Measurements from ENCODE around the gene CPT1C.
"Not testable (repeated sequence)": the region's sequence is repeated elsewhere in the genome, so short reads cannot be mapped to it uniquely, and the experiment has no call there.

The CPT1C gene

GRCh38 chr19:49700563-49700962 is 9.6 kb downstream of the CPT1C start:
- H3K27ac Mint-ChIP-seq = no peak overlapping the region
- ATAC-seq = peak; percentile 39
- H3K9me3 Mint-ChIP-seq = no peaks in the 10 kb centered on the region
- no peaks in the 10 kb centered on the region for H3K4me1 Mint-ChIP-seq
- no peak overlapping the region for H3K4me3 Mint-ChIP-seq
- no peaks in the 10 kb centered on the region for H3K36me3 Mint-ChIP-seq
- H3K27me3 Mint-ChIP-seq = peaks cover 19% of the 10 kb centered on the region

GRCh38 chr19:49701271-49701786 is 10.4 kb downstream of the CPT1C start:
- no peak overlapping the region for H3K4me3 Mint-ChIP-seq
- no peak overlapping the region for H3K27ac Mint-ChIP-seq
- H3K36me3 Mint-ChIP-seq = no peaks in the 10 kb centered on the region
- peak; percentile 37 for ATAC-seq
- H3K27me3 Mint-ChIP-seq = peaks cover 19% of the 10 kb centered on the region
- no peaks in the 10 kb centered on the region for H3K4me1 Mint-ChIP-seq
- H3K9me3 Mint-ChIP-seq = no peaks in the 10 kb centered on the region

GRCh38 chr19:49704888-49705642 is 14.1 kb downstream of the CPT1C start:
- no peak overlapping the region for H3K4me3 Mint-ChIP-seq
- no peaks in the 10 kb centered on the region for H3K4me1 Mint-ChIP-seq
- peaks cover 34% of the 10 kb centered on the region for H3K27me3 Mint-ChIP-seq

GRCh38 chr19:49705919-49706318 is 15.0 kb downstream of the CPT1C start:
- Mint-ChIP-seq H3K36me3 (peaks cover 5% of the 10 kb centered on the region), H3K4me1 (no peaks in the 10 kb centered on the region), H3K27me3 (peaks cover 32% of the 10 kb centered on the region), H3K9me3 (no peaks in the 10 kb centered on the region), H3K4me3 (no peak overlapping the region), H3K27ac (no peak overlapping the region)
- ATAC-seq = no peak

More at GRCh38 chr19:49704888-49705642, 14.1 kb downstream of the CPT1C start:
- peaks cover 1% of the 10 kb centered on the region for H3K36me3 Mint-ChIP-seq
- H3K9me3 Mint-ChIP-seq = no peaks in the 10 kb centered on the region
- no peak overlapping the region for H3K27ac Mint-ChIP-seq
- ATAC-seq = no peak

GRCh38 chr19:49710372-49710951 is 19.5 kb downstream of the CPT1C start:
- H3K9me3 Mint-ChIP-seq = no peaks in the 10 kb centered on the region
- H3K4me3 Mint-ChIP-seq = no peak overlapping the region
- H3K4me1 Mint-ChIP-seq = no peaks in the 10 kb centered on the region
- peaks cover 39% of the 10 kb centered on the region for H3K27me3 Mint-ChIP-seq
- peaks cover 5% of the 10 kb centered on the region for H3K36me3 Mint-ChIP-seq
- H3K27ac Mint-ChIP-seq = no peak overlapping the region
- no peak for ATAC-seq

GRCh38 chr19:49712397-49712859 is 21.5 kb downstream of the CPT1C start:
- Mint-ChIP-seq H3K9me3 (no peaks in the 10 kb centered on the region), H3K27ac (no peak overlapping the region), H3K27me3 (peaks cover 39% of the 10 kb centered on the region), H3K4me1 (no peaks in the 10 kb centered on the region), H3K36me3 (peaks cover 5% of the 10 kb centered on the region), H3K4me3 (no peak overlapping the region)
- no peak for ATAC-seq

GRCh38 chr19:49713236-49713845 is 22.4 kb downstream of the CPT1C start:
- Mint-ChIP-seq H3K4me3 (no peak overlapping the region), H3K36me3 (peaks cover 5% of the 10 kb centered on the region), H3K9me3 (no peaks in the 10 kb centered on the region), H3K27ac (no peak overlapping the region), H3K27me3 (peaks cover 39% of the 10 kb centered on the region), H3K4me1 (no peaks in the 10 kb centered on the region)
- ATAC-seq = no peak

GRCh38 chr19:49716154-49716553 is 25.2 kb downstream of the CPT1C start:
- Mint-ChIP-seq H3K27ac (no peak overlapping the region), H3K4me3 (no peak overlapping the region), H3K27me3 (peaks cover 14% of the 10 kb centered on the region), H3K9me3 (no peaks in the 10 kb centered on the region), H3K36me3 (no peaks in the 10 kb centered on the region), H3K4me1 (peaks cover 7% of the 10 kb centered on the region)
- no peak for ATAC-seq

- H3K4me3 Mint-ChIP-seq = no peak overlapping the region
Measured at GRCh38 chr19:49718511-49718910, 27.6 kb downstream of the CPT1C start.

GRCh38 chr19:49718991-49719390 is 28.1 kb downstream of the CPT1C start:
- peaks cover 7% of the 10 kb centered on the region for H3K4me1 Mint-ChIP-seq
- H3K4me3 Mint-ChIP-seq = no peak overlapping the region
- H3K27ac Mint-ChIP-seq = no peak overlapping the region

More at GRCh38 chr19:49718511-49718910, 27.6 kb downstream of the CPT1C start:
- ATAC-seq = no peak
- Mint-ChIP-seq H3K36me3 (no peaks in the 10 kb centered on the region), H3K4me1 (peaks cover 7% of the 10 kb centered on the region), H3K27me3 (no peaks in the 10 kb centered on the region), H3K9me3 (no peaks in the 10 kb centered on the region), H3K27ac (no peak overlapping the region)

GRCh38 chr19:49719420-49719819 is 28.5 kb downstream of the CPT1C start:
- H3K4me1 Mint-ChIP-seq, H3K27ac Mint-ChIP-seq, H3K36me3 Mint-ChIP-seq, ATAC-seq, H3K4me3 Mint-ChIP-seq, H3K27me3 Mint-ChIP-seq, H3K9me3 Mint-ChIP-seq: not testable (repeated sequence)

More at GRCh38 chr19:49718991-49719390, 28.1 kb downstream of the CPT1C start:
- no peak for ATAC-seq
- Mint-ChIP-seq H3K9me3 (no peaks in the 10 kb centered on the region), H3K27me3 (no peaks in the 10 kb centered on the region), H3K36me3 (no peaks in the 10 kb centered on the region)

GRCh38 chr19:49727217-49728030 is 36.5 kb downstream of the CPT1C start:
- Mint-ChIP-seq H3K36me3 (no peaks in the 10 kb centered on the region), H3K4me3 (no peak overlapping the region), H3K27ac (no peak overlapping the region), H3K4me1 (no peaks in the 10 kb centered on the region), H3K27me3 (peaks cover 31% of the 10 kb centered on the region), H3K9me3 (no peaks in the 10 kb centered on the region)
- ATAC-seq = no peak

- Mint-ChIP-seq H3K36me3 (no peaks in the 10 kb centered on the region), H3K27me3 (peaks cover 32% of the 10 kb centered on the region), H3K4me1 (no peaks in the 10 kb centered on the region), H3K4me3 (no peak overlapping the region), H3K9me3 (no peaks in the 10 kb centered on the region), H3K27ac (no peak overlapping the region)
- no peak for ATAC-seq
Measured at GRCh38 chr19:49730166-49730565, 39.2 kb downstream of the CPT1C start.

GRCh38 chr19:49738268-49738667 is 47.4 kb downstream of the CPT1C start:
- peak; percentile 59 for ATAC-seq
- H3K27ac Mint-ChIP-seq = no peak overlapping the region
- peaks cover 7% of the 10 kb centered on the region for H3K4me1 Mint-ChIP-seq
- no peak overlapping the region for H3K4me3 Mint-ChIP-seq
- H3K36me3 Mint-ChIP-seq = no peaks in the 10 kb centered on the region
- no peaks in the 10 kb centered on the region for H3K27me3 Mint-ChIP-seq
- no peaks in the 10 kb centered on the region for H3K9me3 Mint-ChIP-seq

GRCh38 chr19:49739098-49739497 is 48.2 kb downstream of the CPT1C start:
- Mint-ChIP-seq H3K27ac (no peak overlapping the region), H3K4me3 (no peak overlapping the region), H3K36me3 (no peaks in the 10 kb centered on the region), H3K27me3 (no peaks in the 10 kb centered on the region), H3K4me1 (peaks cover 7% of the 10 kb centered on the region), H3K9me3 (no peaks in the 10 kb centered on the region)
- ATAC-seq = no peak

Measured in stimulated activated memory B cell treated with anti-CD40 and anti-IgM and Interleukin-4, amounts not matched to agents 10 μg/mL and 1 μg/mL and 100 μg/mL, for 72 hours (primary cell).